Retinal pigment epithelial cell (primary cell): Measurements from ENCODE around the gene TRDMT1.

ENCODE experiments used
- DNase-seq: peaks from one replicate; pipeline ENCODE4 v3.0.0-alpha.2; 2010; ENCODE audit warnings: low read depth
- H3K4me3 ChIP-seq: 2 replicates; pipeline ENCODE4 v1.5.1; 2011; ENCODE audit warnings: mild to moderate bottlenecking, low read length, control low read depth, moderate library complexity
- TF ChIP-seq, protein P1 (sequence below): conservative IDR thresholded peaks from 2 replicates; pipeline ENCODE4 v1.5.1; 2011; ENCODE audit warnings: low read depth, low read length, control low read depth, inconsistent platforms

Gene TRDMT1

GRCh38 chr10:17210361-17210760 is 8.9 kb upstream of the TRDMT1 start:
- H3K4me3 ChIP-seq: peak overlapping the region; percentile 22
- no peak for DNase-seq
- TF ChIP-seq, protein P1, sequence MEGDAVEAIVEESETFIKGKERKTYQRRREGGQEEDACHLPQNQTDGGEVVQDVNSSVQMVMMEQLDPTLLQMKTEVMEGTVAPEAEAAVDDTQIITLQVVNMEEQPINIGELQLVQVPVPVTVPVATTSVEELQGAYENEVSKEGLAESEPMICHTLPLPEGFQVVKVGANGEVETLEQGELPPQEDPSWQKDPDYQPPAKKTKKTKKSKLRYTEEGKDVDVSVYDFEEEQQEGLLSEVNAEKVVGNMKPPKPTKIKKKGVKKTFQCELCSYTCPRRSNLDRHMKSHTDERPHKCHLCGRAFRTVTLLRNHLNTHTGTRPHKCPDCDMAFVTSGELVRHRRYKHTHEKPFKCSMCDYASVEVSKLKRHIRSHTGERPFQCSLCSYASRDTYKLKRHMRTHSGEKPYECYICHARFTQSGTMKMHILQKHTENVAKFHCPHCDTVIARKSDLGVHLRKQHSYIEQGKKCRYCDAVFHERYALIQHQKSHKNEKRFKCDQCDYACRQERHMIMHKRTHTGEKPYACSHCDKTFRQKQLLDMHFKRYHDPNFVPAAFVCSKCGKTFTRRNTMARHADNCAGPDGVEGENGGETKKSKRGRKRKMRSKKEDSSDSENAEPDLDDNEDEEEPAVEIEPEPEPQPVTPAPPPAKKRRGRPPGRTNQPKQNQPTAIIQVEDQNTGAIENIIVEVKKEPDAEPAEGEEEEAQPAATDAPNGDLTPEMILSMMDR: no peak

DNA sequence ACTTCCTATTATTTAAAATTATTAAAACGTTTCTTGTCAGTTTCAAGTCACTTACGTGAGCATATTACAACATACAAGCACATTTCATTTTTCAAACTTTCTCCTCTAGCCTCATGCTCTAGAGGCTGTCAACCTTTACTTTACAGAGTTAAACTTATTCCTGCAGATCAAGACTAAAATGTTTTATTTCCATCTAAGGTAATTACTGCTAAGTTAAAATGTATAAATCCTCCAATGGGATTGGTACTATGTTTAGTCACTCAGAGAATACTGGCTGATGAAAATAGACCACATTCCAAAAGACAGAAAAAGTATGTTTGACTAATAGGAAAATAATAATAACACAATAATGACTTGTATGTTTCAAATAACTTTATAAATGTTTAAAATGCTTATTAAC is 8.4 kb upstream of the TRDMT1 start:
- DNase-seq: no peak
- TF ChIP-seq, protein P1: no peak
- peak overlapping the region; percentile 22 for H3K4me3 ChIP-seq

DNA sequence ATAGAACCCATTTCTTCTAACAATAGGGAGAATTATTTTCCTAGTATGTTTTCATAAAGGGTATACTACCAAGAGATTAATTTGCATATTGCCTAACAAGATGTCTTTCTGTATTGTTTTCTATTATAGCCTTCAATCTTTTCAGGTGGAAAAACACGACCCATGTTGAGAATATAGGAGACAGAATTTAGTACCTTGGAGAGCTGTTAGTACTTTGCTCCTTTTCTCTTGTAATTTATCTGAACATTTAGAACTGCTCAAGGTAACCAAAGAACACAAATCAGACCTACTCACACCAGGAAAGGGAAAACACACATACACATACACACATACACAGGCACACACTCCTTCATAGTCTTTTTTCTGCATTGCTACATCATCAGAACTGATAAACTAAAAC is 7.8 kb upstream of the TRDMT1 start:
- H3K4me3 ChIP-seq: no peak overlapping the region
- TF ChIP-seq, protein P1: no peak
- DNase-seq: no peak

DNA sequence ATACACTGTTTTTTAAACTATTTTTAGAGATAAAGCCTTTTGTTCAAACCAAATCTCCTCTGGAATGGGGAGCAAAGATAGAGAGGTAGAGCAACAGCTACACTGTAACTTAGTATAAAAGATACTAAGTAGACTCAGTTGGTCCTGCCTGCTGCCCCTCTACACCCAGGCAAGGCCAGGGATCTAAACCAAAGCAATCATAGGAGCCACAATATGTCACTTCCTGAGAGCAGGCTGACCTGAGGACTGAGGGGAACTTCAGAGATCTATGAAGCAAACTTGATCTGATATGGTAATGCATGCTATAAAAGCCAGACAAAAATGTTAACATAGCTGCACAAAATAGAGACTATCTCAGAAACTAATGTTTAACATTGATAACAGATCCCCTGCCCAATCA is 7.0 kb upstream of the TRDMT1 start:
- DNase-seq: no peak
- H3K4me3 ChIP-seq: no peak overlapping the region
- TF ChIP-seq, protein P1: no peak

DNA sequence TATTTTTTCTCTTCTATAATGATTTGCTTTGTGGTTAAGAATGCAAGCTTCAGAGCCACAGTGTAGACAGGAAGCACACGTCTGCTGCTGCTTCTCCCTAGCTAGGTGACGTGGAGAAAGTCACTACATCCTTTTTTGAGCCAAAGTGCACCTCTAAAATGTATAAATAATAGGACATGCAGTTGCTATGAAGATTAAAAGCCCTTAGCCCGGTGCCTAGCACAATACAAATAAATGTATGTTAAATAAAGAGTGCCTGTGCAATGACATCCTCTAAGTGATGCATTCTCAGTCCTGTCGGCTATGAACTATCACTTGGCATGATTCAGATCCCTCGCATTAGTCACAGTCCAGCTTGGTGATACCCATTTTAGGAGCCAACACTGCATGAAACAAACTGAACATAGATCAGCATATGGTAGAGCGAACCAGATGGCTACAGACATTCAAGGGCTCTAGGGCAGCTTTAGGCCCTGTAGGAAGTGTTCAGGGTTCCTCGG is 4.8 kb upstream of the TRDMT1 start:
- H3K4me3 ChIP-seq: no peak overlapping the region
- DNase-seq: no peak

DNA sequence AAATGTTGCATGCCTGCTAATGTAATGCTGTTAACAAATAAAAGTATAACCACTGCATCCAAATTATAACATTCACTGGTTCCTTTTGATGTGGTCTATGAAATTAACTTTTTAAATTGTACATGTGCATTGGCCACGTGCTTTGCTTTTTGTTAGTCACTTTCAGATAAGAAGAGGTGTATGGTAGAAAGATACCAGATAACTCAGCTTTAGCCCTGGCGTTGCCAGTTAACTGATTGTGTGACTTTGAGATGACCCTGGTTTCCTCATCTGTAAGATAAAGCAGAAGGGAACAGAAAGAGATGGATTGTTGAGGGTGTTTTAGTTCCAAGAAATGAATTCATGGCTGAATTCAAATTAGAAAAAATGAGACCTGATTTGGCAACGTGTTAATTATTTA is 1.9 kb upstream of the TRDMT1 start:
- TF ChIP-seq, protein P1: no peak
- no peak overlapping the region for H3K4me3 ChIP-seq
- no peak for DNase-seq

More for the DNA sequence above, 4.8 kb upstream of the TRDMT1 start:
- TF ChIP-seq, protein P1: no peak

DNA sequence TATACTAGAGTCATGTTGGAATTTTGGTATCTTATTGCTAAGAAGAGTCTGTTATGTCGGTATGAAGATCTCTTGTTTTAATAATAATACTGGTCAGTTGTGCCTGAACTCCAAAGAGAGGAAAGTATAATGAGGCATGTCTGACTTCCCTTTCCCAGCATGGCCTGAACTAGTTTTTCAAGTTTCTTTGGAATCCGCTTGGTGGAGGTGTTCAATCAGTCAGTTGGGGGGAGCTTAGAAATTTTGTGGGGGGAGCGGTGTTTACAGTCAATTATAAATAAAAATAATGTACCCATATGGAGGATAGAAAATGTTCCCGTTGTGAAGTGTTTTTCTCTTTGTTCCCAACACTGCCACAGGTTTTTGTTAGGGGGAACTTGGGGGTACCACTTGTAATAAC is 1.5 kb upstream of the TRDMT1 start:
- no peak for DNase-seq
- H3K4me3 ChIP-seq: no peak overlapping the region
- TF ChIP-seq, protein P1: no peak
